Measurements from ENCODE around the gene PAM. TPM values are rescaled to one million over a fixed set of nuclear protein-coding genes. Genes with fewer than 3 reads are reported as not detected.

PAM gene
- total and polyA plus RNA-seq, 2 donors (not counting 3 experiments of a cell fraction or from before 2014, with no cell fraction given), result 118 to 176 TPM

DNA sequence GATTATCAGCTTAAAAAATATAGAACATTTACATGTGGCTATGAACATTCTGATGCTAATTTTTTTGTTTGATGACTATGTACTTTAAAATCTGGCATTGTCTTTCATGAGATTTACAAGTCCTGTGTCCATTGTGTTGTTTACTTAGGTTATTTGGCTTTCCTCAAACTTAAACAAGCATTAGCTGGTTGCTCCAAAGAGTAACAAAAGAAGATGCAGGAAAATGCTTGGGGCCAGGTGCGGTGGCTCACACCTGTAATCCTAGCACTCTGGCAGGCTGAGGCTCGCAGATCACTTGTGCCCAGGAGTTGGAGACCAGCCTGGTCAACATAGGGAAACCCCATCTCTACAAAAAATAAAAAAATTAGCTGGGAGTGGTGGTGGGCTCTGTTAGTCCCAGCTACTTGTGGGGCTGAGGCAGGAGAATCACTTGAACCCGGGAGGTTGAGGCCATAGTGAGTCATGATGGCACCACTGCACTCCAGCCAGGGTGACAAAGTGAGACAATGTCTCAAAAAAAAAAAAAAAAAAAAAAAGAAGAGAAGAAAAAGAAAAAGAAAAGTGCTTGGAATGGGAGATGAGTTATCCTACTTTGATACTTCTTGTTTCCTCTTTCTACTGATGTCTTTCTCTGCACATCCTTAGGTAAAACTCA is 39.7 kb downstream of the PAM start:
- H3K36me3 ChIP-seq (ENCODE audit: control insufficient read depth in 2 of 2, extremely low read depth in 1 of 2, insufficient read depth in 2 of 2, low read length in 2 of 2), result no peaks in the 10 kb centered on the region
- TF ChIP-seq, protein P1, sequence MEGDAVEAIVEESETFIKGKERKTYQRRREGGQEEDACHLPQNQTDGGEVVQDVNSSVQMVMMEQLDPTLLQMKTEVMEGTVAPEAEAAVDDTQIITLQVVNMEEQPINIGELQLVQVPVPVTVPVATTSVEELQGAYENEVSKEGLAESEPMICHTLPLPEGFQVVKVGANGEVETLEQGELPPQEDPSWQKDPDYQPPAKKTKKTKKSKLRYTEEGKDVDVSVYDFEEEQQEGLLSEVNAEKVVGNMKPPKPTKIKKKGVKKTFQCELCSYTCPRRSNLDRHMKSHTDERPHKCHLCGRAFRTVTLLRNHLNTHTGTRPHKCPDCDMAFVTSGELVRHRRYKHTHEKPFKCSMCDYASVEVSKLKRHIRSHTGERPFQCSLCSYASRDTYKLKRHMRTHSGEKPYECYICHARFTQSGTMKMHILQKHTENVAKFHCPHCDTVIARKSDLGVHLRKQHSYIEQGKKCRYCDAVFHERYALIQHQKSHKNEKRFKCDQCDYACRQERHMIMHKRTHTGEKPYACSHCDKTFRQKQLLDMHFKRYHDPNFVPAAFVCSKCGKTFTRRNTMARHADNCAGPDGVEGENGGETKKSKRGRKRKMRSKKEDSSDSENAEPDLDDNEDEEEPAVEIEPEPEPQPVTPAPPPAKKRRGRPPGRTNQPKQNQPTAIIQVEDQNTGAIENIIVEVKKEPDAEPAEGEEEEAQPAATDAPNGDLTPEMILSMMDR (IDR thresholded peaks at IDR 0.05; ENCODE audit: extremely low read depth in 1 of 2, insufficient read depth in 1 of 2, low read depth in 1 of 2, low read length in 2 of 2), result no peak
- TF ChIP-seq JUN (IDR thresholded peaks at IDR 0.05; ENCODE audit: borderline replicate concordance, insufficient read depth, insufficient read length, low read depth) (no peak), GATA2 (IDR thresholded peaks at IDR 0.05; ENCODE audit: insufficient read depth, insufficient read length, low read depth, low read length) (no peak), POLR2A (IDR thresholded peaks at IDR 0.05; ENCODE audit: low read depth, low read length) (no peak), EZH2 (IDR thresholded peaks at IDR 0.05; ENCODE audit: borderline replicate concordance, low read depth, low read length, severe bottlenecking) (no peak), MYC (IDR thresholded peaks at IDR 0.05; ENCODE audit: low read depth, low read length) (no peak), POLR2AphosphoS5 (IDR thresholded peaks at IDR 0.05; ENCODE audit: insufficient read depth, low read depth, low read length) (no peak), FOS (IDR thresholded peaks at IDR 0.05; ENCODE audit: borderline replicate concordance, insufficient read depth, low read length) (no peak)
- TF ChIP-seq, protein P2, sequence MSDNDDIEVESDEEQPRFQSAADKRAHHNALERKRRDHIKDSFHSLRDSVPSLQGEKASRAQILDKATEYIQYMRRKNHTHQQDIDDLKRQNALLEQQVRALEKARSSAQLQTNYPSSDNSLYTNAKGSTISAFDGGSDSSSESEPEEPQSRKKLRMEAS (IDR thresholded peaks at IDR 0.05; ENCODE audit: insufficient read depth, insufficient read length), result no peak
- no peak overlapping the region for H3K9ac ChIP-seq (replicated peaks; ENCODE audit: extremely low read depth, insufficient read depth, low read length)
- no peak overlapping the region for H3K4me2 ChIP-seq (ENCODE audit: insufficient read depth, low read length)
- BruUV-seq (replicated peaks), result no TSS peak
- no peak for DNase-seq (ENCODE audit: low read depth, low spot score)
- no peak overlapping the region for H3K27ac ChIP-seq (ENCODE audit: insufficient read depth, low read depth, low read length)
- no peaks in the 10 kb centered on the region for H3K4me1 ChIP-seq (ENCODE audit: control insufficient read depth, extremely low read depth, insufficient read depth, low read length)
- no peak for FAIRE-seq
- H3K9me3 ChIP-seq (replicated peaks; ENCODE audit: control insufficient read depth, insufficient read depth, low read length), result no peaks in the 10 kb centered on the region
- dilution Hi-C loops (cut with MboI; ENCODE audit: extremely low pct_ligation_motif_present, low sequenced_read_pairs), result no loop called here
- H3K79me2 ChIP-seq (ENCODE audit: control insufficient read depth, insufficient read depth, low read length), result peaks cover 2% of the 10 kb centered on the region
- no peak overlapping the region for H3K4me3 ChIP-seq (replicated peaks in 1 of 3; ENCODE audit: insufficient read depth in 1 of 3, low read depth in 1 of 3, low read length in 3 of 3)
- intact Hi-C loops (cut with micrococcal nuclease), result no loop called here
- no peaks in the 10 kb centered on the region for H3K27me3 ChIP-seq (ENCODE audit: control insufficient read depth in 2 of 2, insufficient read depth in 2 of 2, low read length in 2 of 2)
- CTCF ChIA-PET, result interaction anchor here (0.8 to 5.0 kb wide), 2 partner anchors 15 to 113 kb away, joined by 4 to 35 read pairs; no protein-coding TSS in a partner anchor
- POLR2A ChIA-PET, result no interaction called here
- H2AFZ ChIP-seq (ENCODE audit: low read depth, low read length), result no peak overlapping the region
- H3K9me1 ChIP-seq (replicated peaks; ENCODE audit: control insufficient read depth, extremely low read depth, insufficient read depth, low read length), result no peaks in the 10 kb centered on the region
- H4K20me1 ChIP-seq (replicated peaks; ENCODE audit: control insufficient read depth, extremely low read depth, insufficient read depth, low read length), result no peaks in the 10 kb centered on the region
